Activated effector memory CD4-positive, alpha-beta T cell treated with Interleukin-2 at 50 U/mL for 16 hours (primary cell): ENCODE results near the gene FAM241A.
A peak's percentile ranks its signal among the peaks of the same experiment; 100 is the strongest.

ENCODE experiments used
- DNase-seq: peaks from one replicate; pipeline ENCODE4 v3.0.0-alpha.2; 2020

Gene FAM241A

GRCh38 chr4:112219826-112220366 is 74.6 kb downstream of the FAM241A start:
- DNase-seq = no peak

- no peak for DNase-seq
Observed at GRCh38 chr4:112222219-112222955, 77.1 kb downstream of the FAM241A start.

- no peak for DNase-seq
Observed at GRCh38 chr4:112225157-112225556, 79.9 kb downstream of the FAM241A start.

- peak; percentile 97 for DNase-seq
Observed at GRCh38 chr4:112230879-112231778, 85.9 kb downstream of the FAM241A start.

GRCh38 chr4:112231779-112232713 is 86.8 kb downstream of the FAM241A start, which contains the start of gene AP1AR:
Gene AP1AR, plus strand, starts transcription at chr4:112231787. Its CDS starts 305 bp downstream, at chr4:112232092.
- peak; percentile 73 for DNase-seq

GRCh38 chr4:112234952-112235609 is 89.8 kb downstream of the FAM241A start:
- DNase-seq = peak; percentile 14

GRCh38 chr4:112236040-112236439 is 90.8 kb downstream of the FAM241A start:
- no peak for DNase-seq

GRCh38 chr4:112238833-112239232 is 93.6 kb downstream of the FAM241A start:
- DNase-seq = no peak
